Right kidney (tissue), 1 donor: ENCODE measurements around the gene ARSA.

ENCODE experiments used
- DNase-seq: peaks from one replicate; pipeline ENCODE4 v3.0.0-alpha.2; 2016

Gene ARSA

GRCh38 chr22:50579752-50580151, 48.2 kb downstream of the ARSA start:
- no peak for DNase-seq

- DNase-seq: no peak
These were observed 49.1 kb downstream of the ARSA start for GRCh38 chr22:50578776-50579310.

GRCh38 chr22:50577987-50578775, 49.8 kb downstream of the ARSA start, which contains the start of gene CPT1B:
Gene CPT1B (minus strand): TSS chr22:50578427. CDS start chr22:50577915, 512 bp downstream.
- no peak for DNase-seq

GRCh38 chr22:50577697-50577986, 50.3 kb downstream of the ARSA start:
- no peak for DNase-seq

- no peak for DNase-seq
These were observed 50.9 kb downstream of the ARSA start for GRCh38 chr22:50576806-50577696.

GRCh38 chr22:50576070-50576469, 51.9 kb downstream of the ARSA start:
- no peak for DNase-seq

- no peak for DNase-seq
These were observed 52.5 kb downstream of the ARSA start for GRCh38 chr22:50575426-50575941.
